H1 (cell line): ENCODE results near the gene NDC1. TPM values are rescaled to one million over a fixed set of nuclear protein-coding genes. Genes with fewer than 3 reads are reported as not detected.
A peak's percentile ranks its signal among the peaks of the same experiment; 100 is the strongest.

Experiments used
- ASH2L ChIP-seq: fragments of 200-600, 300-600 bp; sonication (generic); IDR thresholded peaks from one replicate; pipeline ENCODE4 v1.7.1; 2017; ENCODE audit warnings: low read length
- CEBPB ChIP-seq: IDR thresholded peaks from 2 replicates; pipeline ENCODE4 v1.6.1; 2012; ENCODE audit warnings: low read depth, low read length
- EP300 ChIP-seq, 2 experiments: IDR thresholded peaks; 1 replicate in 1 of 2; 2 replicates in 1 of 2; pipeline ENCODE4 v1.6.1; 2011 to 2012; ENCODE audit warnings: low read depth in 2 of 2, low read length in 2 of 2, mild to moderate bottlenecking in 2 of 2, borderline replicate concordance in 1 of 2, inconsistent platforms in 1 of 2, moderate library complexity in 1 of 2
- GTF2F1 ChIP-seq: IDR thresholded peaks from 2 replicates; pipeline ENCODE4 v1.6.1; 2012; ENCODE audit warnings: low read depth, low read length, improper control_type of control experiment, borderline replicate concordance
- KDM1A ChIP-seq: fragments of 200-600, 300-600 bp; sonication (generic); IDR thresholded peaks from 2 replicates; pipeline ENCODE4 v1.7.1; 2016; ENCODE audit warnings: mild to moderate bottlenecking, low read length, borderline replicate concordance
- KDM5A ChIP-seq: fragments of 200-600 bp; IDR thresholded peaks from 2 replicates; pipeline ENCODE4 v1.7.1; 2012; ENCODE audit warnings: mild to moderate bottlenecking, low read length, inconsistent platforms, mixed read lengths
- PHF8 ChIP-seq: fragments of 200-600 bp; sonication (generic); conservative IDR thresholded peaks from 2 replicates; pipeline ENCODE4 v1.7.1; 2012; ENCODE audit warnings: low read depth, mild to moderate bottlenecking, inconsistent platforms, low read length, moderate library complexity
- RXRA ChIP-seq: IDR thresholded peaks from 2 replicates; pipeline ENCODE4 v1.6.1; 2011; ENCODE audit warnings: low read depth, mild to moderate bottlenecking, low read length, moderate library complexity; ENCODE audit not compliant: insufficient read depth
- SAP30 ChIP-seq: fragments of 300-600 bp; sonication (generic); IDR thresholded peaks from 2 replicates; pipeline ENCODE4 v1.7.1; 2012; ENCODE audit warnings: low read length, moderate library complexity, mild to moderate bottlenecking, inconsistent platforms; ENCODE audit not compliant: insufficient read depth, insufficient replicate concordance
- SP4 ChIP-seq: IDR thresholded peaks from 2 replicates; pipeline ENCODE4 v1.6.1; 2012; ENCODE audit warnings: low read length, inconsistent platforms
- SUZ12 ChIP-seq: fragments of 200-600 bp; sonication (generic); IDR thresholded peaks from 2 replicates; pipeline ENCODE4 v1.6.1; 2012; ENCODE audit warnings: mild to moderate bottlenecking, inconsistent platforms, low read length, moderate library complexity, mixed read lengths
- TAF7 ChIP-seq: optimal IDR thresholded peaks from 2 replicates; pipeline ENCODE3; 2011; ENCODE audit warnings: low read depth, mild to moderate bottlenecking, inconsistent platforms, low read length, moderate library complexity, borderline replicate concordance
- polyA plus RNA-seq, 7 experiments: library from polyadenylated mRNA; depleted of rRNA in 3 of 7; stranded (reverse) in 5 of 7; unstranded in 2 of 7; fragments of >200 nt in 5 of 7; fragments of 200-250 nt in 2 of 7; gene quantifications; 1 replicate in 5 of 7; 2 replicates in 1 of 7; 4 replicates in 1 of 7; pipeline versions ENCODE4 v1.2.1 to v1.2.3, GENCODE V29; 2011 to 2013; ENCODE audit warnings: missing spikeins in 2 of 7, mixed read lengths in 2 of 7
- total RNA-seq: library from RNA; stranded (reverse); fragmentation: NEBNext Ultra II Directional; extraction: Animal tissue kit (Norgen Biotek cat#: 25700); gene quantifications from 2 replicates; pipeline ENCODE4 v1.2.1, GENCODE V29; 2021

NDC1 gene
- total and polyA plus RNA-seq, 2 of the 8 experiments (the other 6 are each of a cell fraction or from before 2014, with no cell fraction given): 62.9 to 66.1 TPM

DNA sequence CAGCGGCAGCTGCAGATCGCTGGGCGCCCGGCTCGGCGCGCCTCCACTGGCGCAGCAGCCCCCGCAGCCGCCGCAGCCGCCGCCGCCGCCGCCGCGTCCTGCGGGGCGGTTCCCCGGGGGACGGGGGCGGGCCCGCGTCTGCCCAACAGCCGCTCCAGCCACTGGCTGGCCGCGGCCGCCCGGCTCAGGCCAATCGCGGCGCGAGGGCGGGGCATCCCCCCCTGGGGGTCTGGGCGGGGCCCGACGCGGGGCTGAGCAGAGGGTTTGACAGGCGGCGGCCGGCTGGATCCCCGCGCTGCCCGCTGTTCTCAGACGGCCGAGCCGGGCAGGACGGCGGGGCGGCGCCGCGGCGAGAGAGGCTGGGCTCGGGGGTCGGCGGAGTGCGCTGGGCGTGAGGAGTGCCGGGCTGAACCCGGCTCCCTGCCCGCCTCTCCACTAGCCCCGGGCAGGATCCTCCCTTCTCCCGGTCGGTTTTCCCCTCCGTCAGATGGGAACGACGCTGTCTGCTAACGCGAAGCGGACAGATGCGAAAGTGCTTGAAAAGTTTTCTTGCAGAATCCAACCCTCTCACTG, 98.9 kb downstream of the NDC1 start, which contains the start of gene GLIS1 (continued):
- TF ChIP-seq SUZ12: 0 out of 2 replicates have a peak, but pooled peaks have one; percentile 3
- no peak for TF ChIP-seq GTF2F1
- no peak for TF ChIP-seq SP4
- no peak for TF ChIP-seq EP300 (IDR thresholded peaks at IDR 0.05; ENCODE audit: borderline replicate concordance in 1 of 2, low read depth in 2 of 2, low read length in 2 of 2)
- no peak for TF ChIP-seq KDM5A
- TF ChIP-seq TAF7: no peak
- TF ChIP-seq ASH2L: no peak
- TF ChIP-seq KDM1A: no peak
- no peak for TF ChIP-seq RXRA
- TF ChIP-seq PHF8: no peak
- no peak for TF ChIP-seq CEBPB
- no peak for TF ChIP-seq SAP30
